AG08396 (cell line): ENCODE measurements around the gene VSTM4.

Source experiments
- DNase-seq: peaks from one replicate; pipeline ENCODE4 v3.0.0; 2012; ENCODE audit warnings: low spot score, mixed read lengths

VSTM4 gene, protein sequence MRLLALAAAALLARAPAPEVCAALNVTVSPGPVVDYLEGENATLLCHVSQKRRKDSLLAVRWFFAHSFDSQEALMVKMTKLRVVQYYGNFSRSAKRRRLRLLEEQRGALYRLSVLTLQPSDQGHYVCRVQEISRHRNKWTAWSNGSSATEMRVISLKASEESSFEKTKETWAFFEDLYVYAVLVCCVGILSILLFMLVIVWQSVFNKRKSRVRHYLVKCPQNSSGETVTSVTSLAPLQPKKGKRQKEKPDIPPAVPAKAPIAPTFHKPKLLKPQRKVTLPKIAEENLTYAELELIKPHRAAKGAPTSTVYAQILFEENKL

DNA sequence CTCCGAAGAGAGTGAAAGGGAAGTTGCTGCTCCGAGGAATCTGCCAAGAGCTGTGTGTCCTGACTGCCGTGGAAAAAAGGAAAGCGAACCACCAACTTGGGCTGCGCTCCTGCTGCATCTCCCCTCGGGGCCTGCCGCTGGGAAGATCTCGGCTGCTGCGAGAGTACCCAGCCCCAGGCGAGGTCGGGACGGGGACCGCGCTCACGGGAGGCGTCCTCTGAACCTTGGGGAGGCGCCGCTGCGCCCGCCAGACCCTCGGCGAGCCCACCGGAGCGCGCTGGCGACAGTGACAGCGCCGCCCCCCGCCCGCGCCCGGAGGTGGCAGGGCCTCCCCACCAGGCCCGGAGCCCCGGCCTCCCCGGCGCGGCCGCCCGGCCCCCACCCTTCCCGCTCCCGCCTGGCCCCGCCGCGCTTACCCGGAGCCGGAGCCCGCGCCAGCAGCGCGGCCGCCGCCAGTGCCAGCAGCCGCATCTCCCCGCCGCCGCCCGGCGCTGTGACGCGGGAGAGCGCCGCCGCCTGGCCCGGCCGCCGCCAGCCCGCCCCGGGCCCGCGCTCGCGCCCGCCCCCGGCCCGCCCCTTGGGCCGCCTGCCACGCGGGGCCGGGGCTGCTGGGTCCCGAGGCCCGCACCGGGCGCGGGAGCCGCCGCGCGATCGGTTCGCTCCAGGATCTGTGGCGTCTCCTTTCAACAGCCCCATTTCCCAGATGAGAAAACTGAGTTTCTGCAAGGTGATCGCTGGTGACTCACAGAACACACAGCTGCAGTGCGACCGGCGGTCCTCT is at the start of gene VSTM4:
Gene VSTM4, minus strand, starts transcription at position 508 of the 781 bp plus-strand sequence. Its CDS starts 37 bp downstream, at position 471.
- peak; percentile 87 for DNase-seq

DNA sequence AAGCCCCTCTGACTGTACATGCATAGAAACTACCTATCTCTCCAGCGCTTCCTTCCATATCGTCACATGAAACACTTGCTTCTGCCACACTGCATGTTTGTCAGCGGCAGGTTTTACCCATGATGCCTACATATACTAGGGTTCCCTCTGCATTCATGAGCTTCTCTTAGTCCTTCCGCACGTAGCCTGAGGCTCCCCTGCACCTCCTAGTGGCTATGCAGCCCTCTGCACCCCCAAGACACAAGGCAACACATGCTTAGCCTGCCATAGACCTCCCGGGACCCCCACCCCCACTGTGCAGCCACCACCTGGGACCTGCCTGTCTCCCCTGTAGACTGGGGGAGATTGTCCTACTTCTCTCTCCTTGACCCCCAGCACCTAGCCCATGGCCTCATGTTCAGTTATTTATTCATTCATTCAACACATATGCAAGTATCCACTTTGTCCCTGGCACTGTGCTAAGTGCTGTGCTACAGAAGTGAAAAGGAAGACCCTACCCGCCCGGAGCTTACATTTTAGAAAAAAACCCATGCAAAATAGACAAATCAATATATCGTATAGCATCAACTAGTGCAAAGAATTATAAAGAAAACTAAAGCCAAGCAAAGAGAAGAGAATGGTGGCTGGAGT is 49.4 kb upstream of the VSTM4 start:
- peak; percentile 34 for DNase-seq

DNA sequence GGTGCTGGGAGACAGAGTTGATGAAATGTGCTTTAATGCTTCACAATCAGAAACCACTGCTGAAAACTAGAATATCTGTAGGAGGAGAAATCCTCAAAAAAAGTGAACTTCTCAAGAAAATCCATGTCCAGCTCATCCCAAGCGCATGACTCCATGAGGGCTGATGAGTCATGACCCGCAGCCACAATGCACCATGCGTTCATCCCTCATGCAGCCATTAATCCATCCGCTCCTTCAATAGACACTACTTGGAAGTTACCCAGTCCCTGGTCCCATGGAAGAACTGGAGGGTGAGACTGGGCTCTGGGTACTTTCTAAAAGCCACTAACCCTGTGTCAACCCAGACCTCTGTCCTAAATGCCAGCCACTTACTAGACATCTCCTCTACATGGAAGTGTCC is 48.4 kb upstream of the VSTM4 start:
- peak; percentile 45 for DNase-seq

DNA sequence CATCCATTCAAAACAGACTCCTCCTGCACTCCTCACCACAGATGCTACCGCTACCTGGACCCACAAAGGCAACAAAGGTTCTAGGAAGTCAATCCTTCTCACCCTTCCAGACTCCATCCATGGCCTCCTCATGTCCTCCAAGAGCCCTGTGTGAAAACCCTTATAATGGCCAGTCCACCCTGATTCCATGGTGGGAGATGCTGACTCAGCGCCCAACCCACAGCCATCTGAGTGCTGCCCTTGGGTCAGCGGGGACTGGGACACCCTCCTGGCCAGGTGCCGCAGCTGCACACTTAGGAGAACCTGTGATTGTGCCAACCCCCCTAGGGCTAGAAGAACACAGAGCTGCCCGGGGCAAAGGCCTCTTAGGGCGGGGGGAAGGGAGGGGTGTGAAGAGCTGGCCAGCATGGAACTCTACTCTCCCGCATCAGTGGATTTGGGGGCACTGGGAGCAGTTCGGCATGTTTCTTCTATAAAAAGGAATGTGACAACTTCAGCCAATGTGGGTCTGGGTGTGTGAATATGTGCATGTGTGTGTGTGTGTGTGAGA is 47.5 kb upstream of the VSTM4 start:
- no peak for DNase-seq

DNA sequence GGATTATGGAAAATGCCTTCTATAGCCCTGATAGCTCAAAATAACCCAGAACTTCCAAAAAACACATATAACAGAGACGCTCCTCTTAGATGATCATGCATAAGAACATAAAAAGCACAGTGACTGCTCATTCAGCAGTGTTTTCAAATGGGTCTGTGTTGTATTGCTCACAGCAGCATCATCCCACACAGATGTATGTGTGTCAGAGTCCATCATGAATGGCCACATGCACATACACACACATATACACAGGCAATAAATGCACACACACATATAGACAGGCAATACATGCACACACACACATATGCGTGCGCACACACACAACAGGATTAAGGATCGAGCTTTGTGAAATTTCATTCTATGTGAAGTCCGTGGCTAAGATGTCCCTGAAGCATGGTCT is 46.7 kb upstream of the VSTM4 start:
- DNase-seq: no peak

DNA sequence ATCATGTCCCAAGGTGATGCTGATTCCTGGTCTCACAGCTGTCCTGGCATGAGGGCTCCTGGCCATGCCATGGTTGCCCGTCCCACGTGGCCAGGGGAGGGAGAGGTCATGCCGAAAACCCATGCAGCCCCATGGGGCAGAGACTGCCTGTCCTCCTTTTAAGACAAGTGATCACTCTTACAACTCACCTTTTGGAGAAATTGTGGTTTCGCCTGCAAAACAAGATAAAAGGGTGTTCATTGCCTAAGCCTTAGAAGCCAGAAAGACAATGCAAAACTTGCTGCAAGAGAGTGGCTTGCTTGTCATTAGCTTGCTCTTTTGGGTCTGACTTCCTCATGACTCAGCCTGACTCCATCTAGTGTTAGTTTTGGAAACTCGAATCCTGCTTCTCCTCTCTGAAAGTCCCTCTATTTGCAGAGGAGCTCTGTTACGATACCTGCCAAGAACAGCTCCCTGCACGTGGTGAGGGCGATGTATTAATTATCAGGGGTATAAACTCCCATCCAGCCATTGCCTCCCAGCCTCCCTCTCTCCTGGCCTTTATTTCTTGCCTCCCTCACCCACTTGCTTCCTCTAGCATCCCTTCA is 46.2 kb upstream of the VSTM4 start:
- peak; percentile 50 for DNase-seq

DNA sequence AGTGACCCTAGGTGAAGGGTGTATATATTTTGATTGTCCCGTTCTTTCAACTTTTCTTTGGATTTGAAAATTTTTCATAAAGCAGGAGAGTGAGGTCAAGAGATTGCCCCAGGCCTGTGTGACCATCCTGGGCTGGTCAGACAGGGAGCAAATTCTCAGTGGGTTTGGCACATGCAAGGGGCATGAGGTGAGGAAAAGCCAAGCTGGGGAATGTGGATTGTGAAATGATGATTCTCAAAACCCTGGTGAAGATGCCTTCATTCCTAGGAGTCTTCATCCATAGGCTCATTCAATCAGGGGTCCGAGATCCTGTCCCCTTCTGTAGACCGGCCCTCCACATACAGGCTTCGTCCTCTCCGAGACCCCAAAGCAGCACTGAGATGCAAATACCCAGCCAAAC is 45.5 kb upstream of the VSTM4 start:
- no peak for DNase-seq

DNA sequence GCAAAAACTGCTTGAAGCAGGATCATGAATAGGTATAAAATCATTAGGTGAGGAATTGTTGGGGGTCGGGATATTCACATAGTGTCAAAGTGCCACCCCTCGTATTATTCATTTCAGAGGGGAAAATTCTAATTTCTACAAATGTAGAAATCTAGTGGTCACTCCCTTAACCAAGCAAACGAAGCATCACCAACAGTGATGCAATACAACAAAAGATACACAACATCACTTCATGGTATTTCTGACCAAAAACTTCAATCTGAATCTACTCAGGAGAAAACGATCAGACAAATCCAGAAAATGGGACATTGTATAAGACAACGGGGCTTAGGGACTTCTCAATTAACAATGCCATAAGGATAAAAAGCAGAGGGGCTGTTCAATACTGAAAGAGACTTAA is 44.8 kb upstream of the VSTM4 start:
- no peak for DNase-seq

DNA sequence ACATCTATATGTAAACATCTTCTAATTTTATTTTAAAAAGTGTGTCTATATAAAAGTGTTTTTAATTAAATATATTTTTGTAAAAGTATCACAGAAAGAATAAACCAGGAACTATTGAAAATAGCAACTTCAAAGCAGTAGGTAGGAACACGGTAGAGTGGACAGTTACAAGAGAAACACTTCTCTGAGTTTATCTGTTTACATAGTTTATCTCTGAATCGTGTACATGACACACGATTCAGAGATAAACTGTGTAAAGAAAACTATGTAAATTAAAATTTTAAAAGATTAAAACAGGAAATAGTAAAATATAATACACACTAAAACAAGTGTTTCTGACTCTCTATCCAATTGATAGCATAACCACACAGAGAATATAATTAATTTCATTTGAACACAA is 43.6 kb upstream of the VSTM4 start:
- DNase-seq: no peak

DNA sequence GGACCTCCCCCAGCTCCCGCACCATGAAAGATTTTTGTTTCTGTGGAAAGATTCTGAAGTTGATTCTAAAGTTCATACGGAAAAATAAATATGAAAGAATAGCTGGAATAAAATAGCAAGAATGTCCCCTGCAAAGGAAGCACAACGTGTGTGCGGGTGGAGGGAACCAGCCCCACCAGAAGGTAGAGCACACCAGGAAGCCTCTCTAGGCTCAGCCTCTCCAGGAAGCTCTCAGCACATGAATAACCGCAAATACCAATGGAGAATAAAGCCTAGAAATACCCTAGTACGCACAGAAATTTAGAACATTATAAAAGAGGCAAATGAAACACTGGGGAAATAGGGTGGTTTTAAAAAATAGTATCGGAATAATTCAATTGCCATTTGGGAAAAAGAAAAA is 43.1 kb upstream of the VSTM4 start:
- DNase-seq: no peak

DNA sequence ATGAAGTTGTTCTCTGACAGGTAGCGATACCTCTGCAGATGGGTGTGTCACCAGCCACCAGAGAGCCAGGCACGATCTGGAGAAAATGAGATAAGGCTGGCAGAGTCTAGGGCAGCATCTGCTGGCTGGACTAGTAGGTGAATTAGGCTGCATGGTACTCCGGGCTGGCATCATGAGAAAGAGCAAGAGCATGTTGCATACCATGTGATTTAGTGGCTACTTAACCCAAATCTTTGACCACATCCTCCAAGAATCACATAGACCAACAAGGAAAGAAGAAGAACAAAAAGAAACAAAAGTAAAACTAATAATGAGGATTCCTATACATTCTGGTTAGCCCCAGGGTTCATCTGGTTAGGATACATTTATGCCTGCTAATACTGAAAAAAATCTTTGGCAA is 41.9 kb upstream of the VSTM4 start:
- no peak for DNase-seq

DNA sequence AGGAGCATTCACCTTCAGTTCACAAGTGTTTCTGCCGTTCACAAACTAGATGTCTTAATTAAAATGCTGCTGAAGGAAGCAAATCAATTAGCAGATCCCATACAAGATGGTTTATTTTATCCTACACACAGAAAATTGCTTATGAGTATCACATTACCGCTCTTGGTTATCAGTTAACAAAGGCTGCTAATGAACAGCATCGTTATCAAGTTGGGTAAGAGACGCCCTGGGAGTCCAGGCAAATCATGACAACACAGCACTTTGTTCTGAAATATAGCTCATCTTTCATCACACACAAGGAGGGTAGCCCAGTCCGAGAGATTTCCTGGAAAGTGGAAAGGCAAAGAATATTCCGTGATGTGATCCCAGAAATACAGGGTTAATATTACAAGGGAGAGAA is 39.3 kb upstream of the VSTM4 start:
- DNase-seq: no peak

DNA sequence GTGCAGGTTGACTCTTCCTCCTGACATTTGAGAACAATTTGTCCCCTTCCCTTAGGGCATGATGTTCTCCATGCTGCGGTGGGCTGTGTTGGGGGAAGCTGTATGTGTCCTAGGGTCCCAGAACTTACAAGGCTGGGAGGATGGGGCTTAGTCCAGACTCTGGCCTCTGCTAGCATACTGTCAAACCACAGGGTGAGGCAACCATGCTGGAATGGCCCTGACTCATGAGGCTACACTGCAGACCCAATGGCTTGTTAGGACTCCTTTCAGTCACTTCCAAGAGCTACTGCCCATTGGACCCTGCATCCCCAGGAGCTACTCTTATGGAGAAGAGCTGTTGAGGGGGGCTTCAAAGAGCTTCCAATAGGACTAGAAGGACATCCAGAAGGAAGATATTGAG is 38.6 kb upstream of the VSTM4 start:
- DNase-seq: peak; percentile 65

DNA sequence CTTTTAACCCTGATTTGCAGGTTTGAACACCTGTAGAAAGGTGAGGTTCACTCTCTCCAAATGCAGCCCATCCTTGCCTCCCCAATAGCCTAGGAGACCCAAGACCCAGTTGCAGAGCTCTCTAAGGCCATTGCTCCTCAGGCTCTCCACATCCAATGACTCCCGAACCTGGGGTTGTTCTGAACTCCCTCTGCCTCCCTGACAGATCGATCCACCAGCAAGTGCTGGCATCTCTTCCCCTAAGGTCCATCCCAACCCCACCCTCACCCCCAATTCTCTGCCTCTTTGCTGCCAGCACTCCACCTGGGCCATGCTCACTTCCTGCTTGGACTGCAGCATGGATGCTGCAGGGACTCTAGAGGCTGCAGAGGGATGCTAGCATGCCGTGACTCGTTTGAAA is 37.8 kb upstream of the VSTM4 start:
- DNase-seq: no peak

DNA sequence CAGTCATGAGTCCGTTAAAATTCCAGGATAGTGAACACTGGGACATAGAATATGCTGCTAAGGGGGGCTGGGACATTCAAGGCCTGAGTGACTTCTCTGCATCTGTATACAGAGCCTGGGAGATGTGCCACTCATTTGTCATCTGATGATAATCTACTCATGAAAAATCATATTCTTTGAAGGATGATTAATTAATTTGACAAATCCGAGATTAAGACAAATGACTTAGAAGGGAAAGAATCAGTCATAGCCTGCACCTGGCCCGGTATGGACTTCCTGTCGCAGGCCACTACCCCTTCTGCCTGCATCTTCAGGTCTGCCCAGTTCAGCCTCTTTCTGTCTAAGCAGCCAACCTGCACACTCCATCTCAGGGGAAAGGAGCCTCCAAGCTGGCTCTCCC is 37.3 kb upstream of the VSTM4 start:
- no peak for DNase-seq

DNA sequence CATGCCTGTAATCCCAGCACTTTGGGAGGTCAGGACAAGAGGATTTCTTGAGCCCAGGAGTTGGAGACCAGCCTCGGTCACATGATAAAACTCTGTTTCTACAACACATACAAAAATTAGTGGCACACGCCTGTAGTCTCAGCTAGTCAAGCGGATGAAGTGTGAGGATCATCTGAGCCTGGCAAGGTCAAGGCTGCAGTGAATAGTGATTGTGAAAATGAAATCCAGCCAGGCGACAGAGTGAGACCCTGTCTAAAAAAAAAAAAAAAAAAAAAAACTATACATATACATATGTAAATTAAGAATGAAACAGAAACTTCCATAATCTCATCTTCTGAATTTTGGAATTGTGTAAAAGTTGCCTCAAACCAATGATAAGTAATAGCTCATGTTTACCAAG is 36.7 kb upstream of the VSTM4 start:
- DNase-seq: no peak

DNA sequence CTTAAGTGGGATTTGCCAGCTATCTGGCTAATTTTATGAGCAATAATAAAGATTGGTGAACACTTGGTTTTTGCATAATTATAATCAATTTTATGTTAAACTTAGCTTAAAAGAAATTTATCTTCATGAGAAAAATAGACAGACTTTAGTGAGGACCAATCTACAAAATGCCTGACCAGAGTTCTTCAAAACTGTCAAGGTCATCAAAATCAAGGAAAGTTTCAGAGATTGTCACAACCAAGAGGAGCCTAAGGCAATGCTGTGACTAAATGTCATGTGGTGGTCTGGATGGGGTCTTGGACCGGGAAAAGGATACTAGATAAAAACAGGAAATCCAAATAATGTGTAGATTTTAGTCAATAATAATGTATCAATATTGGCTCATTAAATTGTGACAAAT is 36.2 kb upstream of the VSTM4 start:
- no peak for DNase-seq

DNA sequence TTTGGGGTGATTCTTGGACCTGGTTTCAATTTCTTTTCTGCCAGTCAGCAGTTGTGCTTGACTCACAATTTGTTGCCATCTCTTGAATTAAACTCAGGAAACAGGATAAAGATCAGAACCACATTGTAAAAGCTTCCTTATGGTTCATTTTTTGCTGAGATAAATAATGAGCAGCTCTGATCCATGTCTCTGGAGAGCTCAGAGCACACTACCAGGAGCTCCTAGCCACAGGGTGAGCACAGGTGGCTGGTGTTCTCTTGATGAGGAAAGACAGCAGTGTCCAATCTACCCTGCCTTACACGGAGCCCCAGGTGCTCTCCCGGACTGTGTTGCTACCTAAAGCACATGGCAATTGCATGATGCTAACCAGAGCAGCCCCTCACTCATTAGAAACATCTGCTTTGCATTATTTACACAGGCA is 35.7 kb upstream of the VSTM4 start:
- DNase-seq: no peak

DNA sequence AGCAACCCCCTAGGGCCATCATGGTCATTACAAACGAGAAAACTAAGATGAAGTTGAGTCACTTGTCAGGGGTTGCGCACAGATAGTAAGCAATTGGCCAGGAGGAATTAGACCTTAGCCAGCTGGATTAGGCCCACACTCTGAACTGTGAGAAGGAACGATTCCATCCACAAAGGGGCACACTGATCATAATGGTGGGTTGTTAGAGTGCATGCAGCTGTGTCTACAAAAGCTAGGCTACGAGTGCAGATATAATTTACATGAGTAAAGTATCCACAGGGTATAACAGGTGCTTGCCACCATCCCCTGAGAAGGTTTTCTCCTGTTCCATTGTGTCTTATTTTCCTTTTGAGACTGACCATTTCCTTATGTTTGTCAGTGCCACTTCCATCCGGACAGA is 35.1 kb upstream of the VSTM4 start:
- DNase-seq: no peak

DNA sequence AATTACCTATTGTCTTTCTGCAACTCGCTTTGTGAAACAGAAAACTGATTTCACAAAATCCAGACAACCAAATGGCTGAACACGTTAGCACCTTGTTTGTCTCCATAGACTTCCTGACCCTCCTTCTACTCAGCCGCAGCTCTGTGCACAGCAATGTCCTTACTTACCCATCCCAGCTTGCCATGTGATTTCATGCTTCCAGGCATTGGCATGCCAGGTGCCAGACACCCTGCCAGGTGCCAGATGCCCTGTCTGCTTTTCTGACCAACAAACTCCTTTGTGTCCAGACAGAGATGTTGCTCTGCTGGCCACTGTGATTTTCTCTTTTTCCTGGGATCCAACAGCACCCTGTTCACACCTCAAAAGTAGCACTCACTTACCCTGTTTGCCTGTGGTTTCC is 34.6 kb upstream of the VSTM4 start:
- DNase-seq: no peak

DNA sequence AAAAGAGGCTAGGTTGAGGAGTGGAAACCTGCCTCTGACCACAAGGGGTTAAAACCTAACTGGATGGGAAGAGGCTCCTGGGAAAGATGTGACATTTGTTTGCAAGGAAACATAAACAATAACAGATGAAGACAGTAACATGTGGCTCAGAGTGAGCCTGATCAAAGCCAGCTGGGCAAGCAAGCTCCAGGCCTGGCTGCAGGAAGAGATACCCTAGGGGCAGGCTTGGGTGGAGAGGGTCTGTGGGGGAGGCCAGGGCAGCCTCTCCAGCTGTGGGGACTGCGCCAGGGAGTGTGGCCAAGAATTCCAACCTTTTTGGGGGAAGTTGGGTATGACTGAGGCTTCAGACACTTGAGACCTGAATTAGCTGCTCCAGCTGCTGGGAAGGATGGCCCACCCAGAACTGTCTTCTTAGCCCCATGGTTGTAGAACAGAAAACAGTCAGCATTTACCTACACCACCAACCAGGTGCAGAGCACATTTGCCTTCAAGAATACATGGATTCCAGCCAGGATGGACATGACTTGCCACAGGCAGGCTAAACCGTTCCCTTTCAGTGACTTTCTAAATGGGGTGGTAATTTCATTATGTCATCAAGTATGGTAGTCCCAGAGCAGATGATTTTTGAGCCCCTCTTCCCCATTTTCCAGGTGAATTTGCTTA is 28.9 kb upstream of the VSTM4 start:
- DNase-seq: peak; percentile 39

DNA sequence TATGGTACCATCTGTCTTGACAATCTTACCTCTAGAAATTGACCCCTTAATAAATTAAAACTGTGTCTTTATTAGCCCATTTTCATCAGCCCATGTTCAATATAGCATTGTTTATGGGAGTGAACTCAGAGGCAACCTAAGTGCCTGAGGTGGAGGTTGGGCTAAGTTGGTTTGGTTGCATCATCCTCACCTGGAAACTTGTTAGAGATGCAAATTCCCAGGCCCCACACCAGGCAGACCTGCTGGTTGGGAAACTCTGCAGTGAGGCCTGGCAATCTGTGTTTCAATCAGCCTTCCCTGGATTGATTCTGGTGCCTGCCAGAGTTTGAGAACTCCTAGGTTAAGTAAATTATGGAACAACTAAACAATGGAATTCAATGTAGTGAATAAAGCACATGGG is 27.9 kb upstream of the VSTM4 start:
- DNase-seq: no peak
